Measurements from ENCODE around the gene TSHZ1.

GRCh38 chr18:75323821-75324585 lies 113.4 kb downstream of the TSHZ1 start:
- no peak for TF ChIP-seq CTCF (conservative IDR thresholded peaks at IDR 0.05; ENCODE audit: low read depth in 2 of 2)
- TF ChIP-seq EZH2 (IDR thresholded peaks at IDR 0.05; ENCODE audit: low read depth, unreplicated experiment), result no peak
- no peak for TF ChIP-seq EZH2phosphoT487 (IDR thresholded peaks at IDR 0.05; ENCODE audit: unreplicated experiment)
- TF ChIP-seq POLR2AphosphoS5 (IDR thresholded peaks at IDR 0.05; ENCODE audit: low read depth), result no peak
- TF ChIP-seq REST (IDR thresholded peaks at IDR 0.05; ENCODE audit: unreplicated experiment), result no peak
- TF ChIP-seq JUNB (IDR thresholded peaks at IDR 0.05; ENCODE audit: unreplicated experiment), result no peak
- no peak for TF ChIP-seq CREB1 (CRISPR knock-in tag; IDR thresholded peaks at IDR 0.05; ENCODE audit: low read depth)
- TF ChIP-seq ZNF331 (CRISPR knock-in tag; IDR thresholded peaks at IDR 0.05; ENCODE audit: low read depth), result no peak
- TF ChIP-seq ZNF462 (CRISPR knock-in tag; IDR thresholded peaks at IDR 0.05), result no peak
- TF ChIP-seq STAT1 (IDR thresholded peaks at IDR 0.05; ENCODE audit: unreplicated experiment), result no peak
- no peak for TF ChIP-seq ETS1 (IDR thresholded peaks at IDR 0.05)

Measured in GM23338 (cell line).